ENCODE results near the gene CTBP2. TPM values are rescaled to one million over a fixed set of nuclear protein-coding genes. Genes with fewer than 3 reads are reported as not detected.

The CTBP2 gene
- total and polyA plus RNA-seq, 2 of the 13 experiments (the other 11 are each of a cell fraction or from before 2014, with no cell fraction given): 0.08 TPM; not detected in 1

- TF ChIP-seq ELK4 (CRISPR knock-in tag; IDR thresholded peaks at IDR 0.05; ENCODE audit: borderline replicate concordance): no peak
- no peak for TF ChIP-seq ZNF567 (CRISPR knock-in tag; IDR thresholded peaks at IDR 0.05; ENCODE audit: borderline replicate concordance)
- no peak for TF ChIP-seq ZNF780A (CRISPR knock-in tag; IDR thresholded peaks at IDR 0.05)
- no peak for TF ChIP-seq PLRG1 (conservative IDR thresholded peaks at IDR 0.05)
- no peak for TF ChIP-seq DRAP1 (CRISPR knock-in tag; IDR thresholded peaks at IDR 0.05)
- no peak for TF ChIP-seq ARID5B (CRISPR knock-in tag; IDR thresholded peaks at IDR 0.05)
Measured at GRCh38 chr10:125024497-125025234, 135.7 kb downstream of the CTBP2 start (continued).

All from HepG2 (cell line).